ENCODE data around the gene LRRC2. TPM values are rescaled to one million over a fixed set of nuclear protein-coding genes. Genes with fewer than 3 reads are reported as not detected.

The LRRC2 gene
- total RNA-seq, 1 experiment from 2014 or later, result not detected

GRCh38 chr3:46497556-46498265 is 68.4 kb downstream of the LRRC2 start, which contains the start of gene RTP3:
Gene RTP3 (plus strand): TSS chr3:46497976. CDS start chr3:46498063, 87 bp downstream.
- no peaks in the 10 kb centered on the region for H3K36me3 ChIP-seq (ENCODE audit: control insufficient read depth, insufficient read depth, low read length)
- no peak within 1 kb of the TSS for H3K4me3 ChIP-seq (ENCODE audit: low read depth in 2 of 2, low read length in 2 of 2)
- in situ Hi-C loops (cut with HindIII; ENCODE audit: low pct_unique_long_range_greater_than_20kb, low sequenced_read_pairs) (no loop called here), intact Hi-C loops (cut with micrococcal nuclease; ENCODE audit: unreplicated experiment) (no loop called here)
- no TSS peak for BruUV-seq (replicated peaks)
- ChIA-PET POLR2A (no interaction called here), CTCF (no interaction called here)
- DNase-seq (ENCODE audit: low read depth, low spot score) (no peak), ATAC-seq (no peak)
- H3K4me1 ChIP-seq (ENCODE audit: control insufficient read depth, insufficient read depth, low read length), result no peaks in the 10 kb centered on the region
- no peak for TF ChIP-seq TCF7L2 (IDR thresholded peaks at IDR 0.05; ENCODE audit: low read depth, low read length)
- TF ChIP-seq CTCF (IDR thresholded peaks at IDR 0.05), result no peak
- TF ChIP-seq POLR2AphosphoS5 (IDR thresholded peaks at IDR 0.05; ENCODE audit: low read depth, low read length), result no peak
- no peak for TF ChIP-seq SIN3A (IDR thresholded peaks at IDR 0.05; ENCODE audit: borderline replicate concordance, insufficient read depth, low read depth, low read length)
- no peak for TF ChIP-seq REST (IDR thresholded peaks at IDR 0.05; ENCODE audit: insufficient read depth in 1 of 2, low read depth in 2 of 2, low read length in 1 of 2)
- H3K9me3 ChIP-seq (ENCODE audit: control insufficient read depth, insufficient read depth, low read depth, low read length), result no peaks in the 10 kb centered on the region
- H3K27me3 ChIP-seq (ENCODE audit: control insufficient read depth, insufficient read depth, low read length), result no peaks in the 10 kb centered on the region; the same call in 1 of the 2 replicates
- no peak within 1 kb of the TSS for H3K27ac ChIP-seq (ENCODE audit: low read length)

GRCh38 chr3:46496746-46497555 is 69.2 kb downstream of the LRRC2 start:
- Histone ChIP-seq H3K27me3 (ENCODE audit: control insufficient read depth, insufficient read depth, low read length) (no peaks in the 10 kb centered on the region; the same call in 1 of the 2 replicates), H3K4me1 (ENCODE audit: control insufficient read depth, insufficient read depth, low read length) (no peaks in the 10 kb centered on the region), H3K27ac (ENCODE audit: low read length) (no peak overlapping the region), H3K36me3 (ENCODE audit: control insufficient read depth, insufficient read depth, low read length) (no peaks in the 10 kb centered on the region), H3K4me3 (ENCODE audit: low read depth in 2 of 2, low read length in 2 of 2) (no peak overlapping the region), H3K9me3 (ENCODE audit: control insufficient read depth, insufficient read depth, low read depth, low read length) (no peaks in the 10 kb centered on the region)
- in situ Hi-C loops (cut with HindIII; ENCODE audit: low pct_unique_long_range_greater_than_20kb, low sequenced_read_pairs), result no loop called here
- TF ChIP-seq POLR2AphosphoS5 (IDR thresholded peaks at IDR 0.05; ENCODE audit: low read depth, low read length), result no peak
- peak; percentile 42 for TF ChIP-seq CTCF (IDR thresholded peaks at IDR 0.05)
- no peak for TF ChIP-seq TCF7L2 (IDR thresholded peaks at IDR 0.05; ENCODE audit: low read depth, low read length)
- TF ChIP-seq REST (IDR thresholded peaks at IDR 0.05; ENCODE audit: insufficient read depth in 1 of 2, low read depth in 2 of 2, low read length in 1 of 2), result no peak
- no peak for TF ChIP-seq SIN3A (IDR thresholded peaks at IDR 0.05; ENCODE audit: borderline replicate concordance, insufficient read depth, low read depth, low read length)
- ChIA-PET POLR2A (no interaction called here), CTCF (no interaction called here)
- intact Hi-C loops (cut with micrococcal nuclease; ENCODE audit: unreplicated experiment), result no loop called here
- no TSS peak for BruUV-seq (replicated peaks)
- DNase-seq (ENCODE audit: low read depth, low spot score) (no peak), ATAC-seq (no peak)

Measured in Panc1 (cell line).